GM18526 (cell line): ENCODE data around the gene GMPS.

Experiments used
- POLR2A ChIP-seq: IDR thresholded peaks from 3 replicates; pipeline ENCODE4 v1.6.1; 2011; ENCODE audit not compliant: insufficient read length; ENCODE audit errors: extremely low read depth

The GMPS gene

GRCh38 chr3:155870945-155871745 lies 695 bp downstream of the GMPS start:
- no peak for TF ChIP-seq POLR2A

GRCh38 chr3:155871746-155872158 lies 1.3 kb downstream of the GMPS start:
- no peak for TF ChIP-seq POLR2A

DNA sequence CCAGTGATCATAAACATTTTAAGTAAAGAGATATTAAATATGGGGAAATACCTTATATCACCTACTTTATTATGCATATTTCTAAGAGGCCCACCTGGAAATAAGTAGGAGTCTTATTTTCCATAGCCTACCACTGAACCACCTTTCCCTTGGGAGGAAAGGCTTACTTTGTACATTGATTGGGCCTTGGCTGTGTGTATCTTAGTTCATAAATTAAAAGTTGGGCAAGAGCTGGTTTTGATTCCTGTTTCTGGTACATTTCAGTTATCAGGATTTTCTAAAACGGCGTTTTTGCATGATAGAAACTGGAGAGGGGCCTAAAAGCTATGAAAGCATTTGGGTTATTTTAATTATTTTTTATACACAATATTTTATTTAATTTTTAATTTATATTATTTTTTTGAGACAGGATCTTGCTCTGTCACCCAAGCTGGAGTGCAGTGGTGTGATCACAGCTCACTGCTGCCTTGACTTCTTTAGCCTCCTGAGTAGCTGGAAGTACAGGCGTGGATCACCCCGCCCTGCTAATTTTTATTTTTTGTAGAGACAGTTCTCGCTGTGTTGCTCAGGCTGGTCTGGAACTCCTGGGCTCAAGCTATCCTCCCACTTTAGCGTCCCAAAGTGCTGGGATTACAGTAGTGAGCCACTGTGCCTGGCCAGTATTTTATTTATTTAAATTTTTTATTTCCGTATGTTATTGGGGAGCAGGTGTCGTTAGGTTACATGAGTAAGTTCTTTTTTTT lies 2.6 kb downstream of the GMPS start:
- no peak for TF ChIP-seq POLR2A

- no peak for TF ChIP-seq POLR2A
Measured at GRCh38 chr3:155876037-155876436, 5.6 kb downstream of the GMPS start.

DNA sequence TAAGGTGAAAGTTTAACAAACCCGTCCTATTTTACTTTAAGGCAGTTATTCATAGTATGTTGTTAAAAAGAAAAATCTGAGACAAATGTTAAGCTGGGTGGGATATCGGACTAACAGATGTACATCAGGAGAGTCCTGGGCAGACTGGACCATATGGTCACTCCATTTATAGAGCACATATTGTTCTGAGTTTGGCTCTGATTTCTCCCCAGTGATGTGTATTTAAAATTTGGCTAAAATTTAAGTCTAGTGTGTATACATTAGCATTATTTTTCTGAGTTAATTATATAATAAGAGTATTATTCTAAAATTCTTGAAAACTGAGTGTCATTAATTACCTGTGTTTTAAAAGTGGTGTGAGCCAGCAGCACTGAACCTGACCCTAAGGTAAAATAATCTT lies 6.1 kb downstream of the GMPS start:
- no peak for TF ChIP-seq POLR2A

DNA sequence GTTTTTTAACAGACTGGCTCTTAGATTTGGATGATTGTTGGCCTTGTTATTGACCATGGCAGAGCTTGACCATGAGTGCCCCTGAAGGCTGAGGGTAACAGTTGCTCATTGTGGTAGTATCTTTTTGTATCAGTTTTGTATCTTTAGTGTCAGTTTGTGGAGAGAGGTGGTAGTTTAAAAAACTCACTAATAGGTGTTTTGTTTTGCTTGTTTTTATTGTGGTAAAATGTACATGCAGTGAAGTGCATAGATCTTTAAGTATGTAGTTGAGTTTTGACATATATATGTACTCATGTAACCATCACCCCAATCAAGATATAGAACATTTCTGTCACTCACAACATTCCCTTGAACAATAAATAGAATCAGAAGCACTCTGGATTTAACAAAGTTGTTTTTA lies 9.8 kb downstream of the GMPS start:
- TF ChIP-seq POLR2A: no peak

DNA sequence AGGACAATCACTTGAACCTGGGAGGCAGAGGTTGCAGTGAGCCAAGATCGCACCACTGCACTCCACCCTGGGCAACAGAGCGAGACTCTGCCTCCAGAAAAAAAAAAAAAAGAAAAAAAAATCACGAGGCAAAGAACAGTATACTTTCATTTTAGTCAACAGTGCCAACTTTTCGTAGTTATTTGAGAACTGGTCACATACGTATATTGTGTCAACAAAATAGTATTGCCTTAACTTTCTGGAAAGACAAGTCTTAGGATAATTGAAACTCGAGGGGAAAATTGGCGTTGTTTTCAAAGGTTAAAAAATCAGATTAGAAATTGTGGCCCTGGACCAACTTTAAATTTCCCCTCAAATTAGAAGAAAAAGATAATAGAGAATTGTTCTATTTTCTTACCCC lies 13.8 kb downstream of the GMPS start:
- TF ChIP-seq POLR2A: no peak

DNA sequence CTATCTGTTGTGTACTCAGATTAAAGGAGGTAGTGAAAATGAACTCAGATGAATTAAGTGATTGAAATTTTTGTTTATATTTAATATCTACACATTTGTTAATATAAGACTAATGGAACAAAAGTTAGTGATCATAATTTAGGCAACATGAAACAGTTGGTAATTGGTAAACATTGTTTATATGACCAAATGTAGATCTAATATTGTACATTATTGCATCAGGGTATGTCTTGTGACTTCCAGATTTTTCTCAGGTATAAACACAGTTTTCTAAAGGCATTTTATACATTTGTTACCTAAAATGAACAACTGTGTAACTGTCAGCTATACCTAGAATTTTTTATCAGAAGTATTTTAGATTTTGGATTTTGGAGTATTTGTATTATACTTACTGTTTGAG lies 14.8 kb downstream of the GMPS start:
- no peak for TF ChIP-seq POLR2A

GRCh38 chr3:155886915-155887314 lies 16.5 kb downstream of the GMPS start:
- TF ChIP-seq POLR2A: no peak

DNA sequence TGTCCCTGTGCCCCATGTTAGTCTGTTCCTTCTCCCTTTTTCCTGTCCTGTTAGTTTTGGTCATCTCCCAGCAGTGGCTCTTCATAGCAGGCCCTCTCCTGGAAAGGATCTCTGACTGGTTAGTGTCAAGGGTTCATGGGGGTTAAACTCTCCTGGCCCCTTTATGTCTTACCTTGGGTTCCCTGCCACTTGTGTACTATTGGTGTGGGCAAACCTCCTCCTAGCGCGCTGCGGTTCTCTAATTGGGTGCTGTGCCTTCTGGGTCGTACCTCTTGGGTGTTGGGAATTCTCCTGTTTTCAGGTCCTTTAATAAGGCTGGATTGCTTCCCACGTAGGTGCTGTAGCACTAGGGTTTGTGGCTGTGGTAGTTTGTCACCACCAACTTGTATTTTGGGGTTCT lies 18.8 kb downstream of the GMPS start:
- TF ChIP-seq POLR2A: no peak

- TF ChIP-seq POLR2A: no peak
Measured at GRCh38 chr3:155889952-155890351, 19.5 kb downstream of the GMPS start.

GRCh38 chr3:155890671-155891190 lies 20.3 kb downstream of the GMPS start:
- no peak for TF ChIP-seq POLR2A

DNA sequence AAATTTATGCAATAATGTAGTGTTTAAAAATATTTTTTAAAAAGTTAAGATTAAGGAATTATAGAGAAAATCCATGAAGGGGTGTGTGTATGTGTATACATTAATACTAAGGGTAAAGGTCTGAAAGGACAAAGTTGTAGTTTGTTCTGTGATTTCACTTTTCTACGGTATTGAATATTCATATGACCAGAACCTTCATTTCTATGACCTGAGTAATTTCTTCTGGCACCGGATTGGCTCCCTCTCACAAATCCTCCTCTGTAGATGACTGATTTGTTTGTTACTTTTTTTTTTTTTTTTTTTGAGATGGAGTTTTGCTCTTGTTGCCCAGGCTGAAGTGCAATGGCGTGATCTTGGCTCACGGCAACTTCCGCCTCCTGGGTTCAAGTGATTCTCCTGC lies 20.9 kb downstream of the GMPS start:
- TF ChIP-seq POLR2A: no peak

DNA sequence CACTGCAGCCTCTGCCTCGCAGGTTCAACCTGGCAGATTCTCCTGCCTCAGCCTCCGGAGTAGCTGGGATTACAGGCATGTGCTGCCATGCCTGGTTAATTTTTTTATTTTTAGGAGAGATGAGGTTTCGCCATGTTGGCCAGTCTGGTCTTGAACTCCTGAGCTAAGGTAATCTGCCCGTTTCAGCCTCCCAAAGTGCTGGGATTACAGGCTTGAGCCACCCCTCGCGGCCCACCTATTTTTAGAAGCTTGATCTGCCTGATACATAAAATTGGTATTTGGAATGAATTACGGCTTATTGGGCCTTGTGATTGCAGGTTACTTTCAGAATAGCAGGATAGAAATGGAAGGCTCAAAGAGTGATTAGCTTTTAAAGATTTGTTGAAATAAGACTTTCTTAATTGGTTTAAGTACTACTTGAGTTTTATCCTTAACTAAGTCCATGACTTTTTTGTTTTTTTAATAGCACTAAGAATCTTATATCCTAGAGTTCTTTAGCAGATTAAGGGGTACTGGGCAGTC lies 25.0 kb downstream of the GMPS start:
- TF ChIP-seq POLR2A: no peak

GRCh38 chr3:155906900-155907299 lies 36.5 kb downstream of the GMPS start:
- no peak for TF ChIP-seq POLR2A

GRCh38 chr3:155908086-155908485 lies 37.6 kb downstream of the GMPS start:
- TF ChIP-seq POLR2A: no peak

DNA sequence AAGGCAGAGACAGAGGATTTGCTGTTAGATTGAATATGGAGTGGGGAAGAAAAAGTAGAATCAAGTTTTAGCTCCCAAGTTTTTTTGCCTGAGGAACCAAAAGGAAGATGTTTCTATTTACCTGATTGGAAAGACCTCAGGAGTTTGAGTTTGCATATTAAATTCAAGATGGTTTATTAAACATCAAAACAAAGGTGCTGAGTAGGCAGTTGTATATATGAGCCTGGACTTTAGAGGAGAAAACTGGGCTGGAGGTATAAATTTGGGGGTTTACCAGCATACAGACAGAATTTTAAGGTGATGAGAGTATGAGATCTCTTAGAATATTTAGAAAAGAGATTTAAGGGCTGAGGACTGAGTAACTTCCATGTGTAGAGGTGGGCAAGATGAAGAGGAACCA lies 38.2 kb downstream of the GMPS start:
- no peak for TF ChIP-seq POLR2A

- no peak for TF ChIP-seq POLR2A
Measured at GRCh38 chr3:155912090-155912489, 41.6 kb downstream of the GMPS start.
